ENCODE results near the gene NUP58. TPM values are rescaled to one million over a fixed set of nuclear protein-coding genes. Genes with fewer than 3 reads are reported as not detected.

NUP58 gene
- total RNA-seq, 1 experiment from 2014 or later = 41.0 TPM

- no peak within 1 kb of the TSS for H3K27ac Mint-ChIP-seq (ENCODE audit: unreplicated experiment)
- no TSS peak for BruUV-seq (replicated peaks)
- no peaks in the 10 kb centered on the region for H3K9me3 Mint-ChIP-seq (ENCODE audit: low read depth, unreplicated experiment)
- H3K4me3 Mint-ChIP-seq (ENCODE audit: low read depth, unreplicated experiment) = peak within 1 kb of the TSS; percentile 53
- TF ChIP-seq CTCF (IDR thresholded peaks at IDR 0.05; ENCODE audit: unreplicated experiment) = no peak
- H3K27me3 Mint-ChIP-seq (ENCODE audit: unreplicated experiment) = peaks cover 80% of the 10 kb centered on the region
- H3K36me3 Mint-ChIP-seq (ENCODE audit: insufficient read depth, unreplicated experiment) = no peaks in the 10 kb centered on the region
- CTCF ChIA-PET = no interaction called here
- H3K4me1 Mint-ChIP-seq (ENCODE audit: low read depth, unreplicated experiment) = no peaks in the 10 kb centered on the region
- intact Hi-C loops (cut with micrococcal nuclease; ENCODE audit: unreplicated experiment) = no loop called here
- DNase-seq = no peak
Observed at GRCh38 chr13:25371875-25372283, 70.5 kb downstream of the NUP58 start, which contains the start of gene ATP8A2. ATP8A2 (plus strand) TSS chr13:25371974; CDS start chr13:25372213, 239 bp downstream.

- no peak overlapping the region for H3K4me3 Mint-ChIP-seq (ENCODE audit: low read depth, unreplicated experiment)
- intact Hi-C loops (cut with micrococcal nuclease; ENCODE audit: unreplicated experiment) = no loop called here
- CTCF ChIA-PET = no interaction called here
Observed at GRCh38 chr13:25372284-25373081, 71.1 kb downstream of the NUP58 start.

GRCh38 chr13:25375727-25376358, 74.4 kb downstream of the NUP58 start:
- intact Hi-C loops (cut with micrococcal nuclease; ENCODE audit: unreplicated experiment) = no loop called here
- Mint-ChIP-seq H3K4me3 (ENCODE audit: low read depth, unreplicated experiment) (no peak overlapping the region), H3K27me3 (ENCODE audit: unreplicated experiment) (peaks cover 63% of the 10 kb centered on the region), H3K9me3 (ENCODE audit: low read depth, unreplicated experiment) (no peaks in the 10 kb centered on the region), H3K27ac (ENCODE audit: unreplicated experiment) (no peak overlapping the region), H3K4me1 (ENCODE audit: low read depth, unreplicated experiment) (no peaks in the 10 kb centered on the region), H3K36me3 (ENCODE audit: insufficient read depth, unreplicated experiment) (no peaks in the 10 kb centered on the region)
- CTCF ChIA-PET = interaction anchor here (0.5 to 0.7 kb wide), 2 partner anchors 32 to 323 kb away, joined by 3 read pairs; no protein-coding TSS in a partner anchor
- TF ChIP-seq CTCF (IDR thresholded peaks at IDR 0.05; ENCODE audit: unreplicated experiment) = peak; percentile 64
- BruUV-seq (replicated peaks) = no TSS peak
- DNase-seq = peak; percentile 36

More at GRCh38 chr13:25372284-25373081, 71.1 kb downstream of the NUP58 start:
- DNase-seq = no peak
- Mint-ChIP-seq H3K9me3 (ENCODE audit: low read depth, unreplicated experiment) (no peaks in the 10 kb centered on the region), H3K36me3 (ENCODE audit: insufficient read depth, unreplicated experiment) (no peaks in the 10 kb centered on the region), H3K4me1 (ENCODE audit: low read depth, unreplicated experiment) (no peaks in the 10 kb centered on the region), H3K27ac (ENCODE audit: unreplicated experiment) (no peak overlapping the region), H3K27me3 (ENCODE audit: unreplicated experiment) (peaks cover 74% of the 10 kb centered on the region)
- BruUV-seq (replicated peaks) = no TSS peak
- no peak for TF ChIP-seq CTCF (IDR thresholded peaks at IDR 0.05; ENCODE audit: unreplicated experiment)

- DNase-seq = no peak
- CTCF ChIA-PET = no interaction called here
- no TSS peak for BruUV-seq (replicated peaks)
Observed at GRCh38 chr13:25377244-25377962, 76.0 kb downstream of the NUP58 start.

More at GRCh38 chr13:25377244-25377962, 76.0 kb downstream of the NUP58 start:
- no peak for TF ChIP-seq CTCF (IDR thresholded peaks at IDR 0.05; ENCODE audit: unreplicated experiment)
- no peaks in the 10 kb centered on the region for H3K4me1 Mint-ChIP-seq (ENCODE audit: low read depth, unreplicated experiment)
- peaks cover 67% of the 10 kb centered on the region for H3K27me3 Mint-ChIP-seq (ENCODE audit: unreplicated experiment)
- intact Hi-C loops (cut with micrococcal nuclease; ENCODE audit: unreplicated experiment) = no loop called here
- no peak overlapping the region for H3K27ac Mint-ChIP-seq (ENCODE audit: unreplicated experiment)
- no peaks in the 10 kb centered on the region for H3K36me3 Mint-ChIP-seq (ENCODE audit: insufficient read depth, unreplicated experiment)
- no peak overlapping the region for H3K4me3 Mint-ChIP-seq (ENCODE audit: low read depth, unreplicated experiment)
- H3K9me3 Mint-ChIP-seq (ENCODE audit: low read depth, unreplicated experiment) = no peaks in the 10 kb centered on the region

All from Calu3 (cell line).